Liver (tissue), 9 donors: ENCODE data around the gene NRG3. TPM values are rescaled to one million over a fixed set of nuclear protein-coding genes. Genes with fewer than 3 reads are reported as not detected.

Experiments
- DNase-seq: peaks from one replicate; pipeline ENCODE4 v3.0.0-alpha.2; 2017; ENCODE audit warnings: low spot score
- H3K27ac ChIP-seq, 2 donors: one replicate each; pipeline ENCODE4 v1.7.0; 2013; ENCODE audit warnings: inconsistent platforms in 2 of 2, low read length in 2 of 2, control low read depth in 1 of 2, low read depth in 1 of 2, mild to moderate bottlenecking in 1 of 2
- H3K27me3 ChIP-seq, 4 donors: one replicate each; pipeline versions ENCODE4 v1.6.1 to v1.7.0; 2013; ENCODE audit warnings: low read length in 3 of 4, inconsistent platforms in 1 of 4, mild to moderate bottlenecking in 1 of 4, moderate library complexity in 1 of 4; ENCODE audit not compliant: control insufficient read depth in 4 of 4, insufficient read depth in 4 of 4
- H3K36me3 ChIP-seq, 4 donors: one replicate each; pipeline versions ENCODE4 v1.6.1 to v1.7.0; 2013; ENCODE audit warnings: low read length in 3 of 4, mild to moderate bottlenecking in 3 of 4, low read depth in 1 of 4, moderate library complexity in 1 of 4; ENCODE audit not compliant: control insufficient read depth in 4 of 4, insufficient read depth in 3 of 4
- H3K4me1 ChIP-seq, 4 donors: one replicate each; pipeline versions ENCODE4 v1.6.1 to v1.7.0; 2013; ENCODE audit warnings: low read length in 3 of 4, mild to moderate bottlenecking in 3 of 4, moderate library complexity in 1 of 4; ENCODE audit not compliant: control insufficient read depth in 4 of 4, insufficient read depth in 4 of 4
- H3K4me3 ChIP-seq, 3 donors: one replicate each; pipeline versions ENCODE4 v1.6.1 to v1.7.0; 2013; ENCODE audit warnings: low read length in 3 of 3, control low read depth in 1 of 3, low read depth in 1 of 3, mild to moderate bottlenecking in 1 of 3
- H3K9ac ChIP-seq, 2 donors: one replicate each; pipeline ENCODE4 v1.7.0; 2013; ENCODE audit warnings: low read length in 2 of 2, mild to moderate bottlenecking in 2 of 2, moderate library complexity in 2 of 2, control low read depth in 1 of 2, low read depth in 1 of 2
- H3K9me3 ChIP-seq, 4 donors: one replicate each; pipeline versions ENCODE4 v1.6.1 to v1.7.0; 2013; ENCODE audit warnings: low read length in 3 of 4; ENCODE audit not compliant: control insufficient read depth in 4 of 4
- ATF3 ChIP-seq: IDR thresholded peaks from 2 replicates; pipeline ENCODE4 v1.6.1; 2016; ENCODE audit warnings: antibody characterized with exemption
- CTCF ChIP-seq: fragments of 150-350 bp; IDR thresholded peaks from 2 replicates; pipeline ENCODE4 v1.5.1; 2017; ENCODE audit warnings: improper control_type of control experiment, low read depth, low read length; ENCODE audit not compliant: missing input control
- EGR1 ChIP-seq, 2 donors: IDR thresholded peaks; 2 replicates each; pipeline ENCODE4 v1.6.1; 2016 to 2018; ENCODE audit warnings: antibody characterized with exemption in 2 of 2, low read depth in 2 of 2
- FOXA1 ChIP-seq: IDR thresholded peaks from 2 replicates; pipeline ENCODE4 v1.6.1; 2016; ENCODE audit warnings: antibody characterized with exemption
- GABPA ChIP-seq, 2 donors: IDR thresholded peaks in 1 of 2; conservative IDR thresholded peaks in 1 of 2; 2 replicates each; pipeline ENCODE4 v1.6.1; 2016; ENCODE audit warnings: antibody characterized with exemption in 2 of 2, mild to moderate bottlenecking in 1 of 2, moderate library complexity in 1 of 2
- HNF4G ChIP-seq: IDR thresholded peaks from 2 replicates; pipeline ENCODE4 v1.6.1; 2016; ENCODE audit warnings: antibody characterized with exemption
- JUND ChIP-seq, 2 donors: IDR thresholded peaks; 2 replicates each; pipeline ENCODE4 v1.6.1; 2016; ENCODE audit warnings: antibody characterized with exemption in 2 of 2
- RAD21 ChIP-seq, 2 donors: IDR thresholded peaks; 2 replicates each; pipeline ENCODE4 v1.6.1; 2016; ENCODE audit warnings: antibody characterized with exemption in 2 of 2, mild to moderate bottlenecking in 2 of 2
- REST ChIP-seq: IDR thresholded peaks from 2 replicates; pipeline ENCODE4 v1.6.1; 2016; ENCODE audit warnings: antibody characterized with exemption, mild to moderate bottlenecking
- RXRA ChIP-seq, 2 donors: IDR thresholded peaks; 2 replicates each; pipeline ENCODE4 v1.6.1; 2017 to 2018; ENCODE audit warnings: antibody characterized with exemption in 2 of 2, mild to moderate bottlenecking in 1 of 2
- SP1 ChIP-seq: IDR thresholded peaks from 2 replicates; pipeline ENCODE4 v1.6.1; 2018; ENCODE audit warnings: antibody characterized with exemption, mild to moderate bottlenecking
- YY1 ChIP-seq: IDR thresholded peaks from 2 replicates; pipeline ENCODE4 v1.6.1; 2016; ENCODE audit warnings: antibody characterized with exemption, mild to moderate bottlenecking
- ZBTB33 ChIP-seq: IDR thresholded peaks from 2 replicates; pipeline ENCODE4 v1.6.1; 2016; ENCODE audit warnings: antibody characterized with exemption
- WGBS: extraction: QIAGEN DNeasy Blood & Tissue Kit; methylation state at CpG from one replicate; pipeline ENCODE4 v1.1.7; 2013; 5-methylcytosine and 5-hydroxymethylcytosine counted together
- polyA plus RNA-seq, 2 donors: library from polyadenylated mRNA; stranded (reverse) in 1 of 2; unstranded in 1 of 2; fragments of 200-250 nt in 1 of 2; fragments of >200 nt in 1 of 2; fragmentation: Nextera tagmentation in 1 of 2; extraction: Ambion mirVana in 1 of 2; gene quantifications; one replicate each; pipeline versions ENCODE4 v1.2.1 to v1.2.3, GENCODE V29; 2013 to 2015
- total RNA-seq, 2 donors: library from RNA; depleted of rRNA; stranded (reverse); fragments of >200 nt; gene quantifications; one replicate each; pipeline ENCODE4 v1.2.3, GENCODE V29; 2014
- donor health status: healthy.
- donor health status: healthy.
- donor health status: healthy.
- donor health status: healthy.
- donor health status: healthy.

Gene NRG3
- total and polyA plus RNA-seq, 4 donors, result 0.24 to 3.7 (median 0.38) TPM

- Histone ChIP-seq H3K36me3 (no peaks in the 10 kb centered on the region), H3K4me3 (peak overlapping the region in 1 of 3 donors; percentile 57), H3K9me3 (no peaks in the 10 kb centered on the region), H3K9ac (no peak overlapping the region), H3K27ac (no peak overlapping the region), H3K4me1 (peaks cover 3 to 21% (median 8%) of the 10 kb centered on the region in 4 donors), H3K27me3 (peaks cover 7 to 19% (median 13%) of the 10 kb centered on the region in 4 donors)
- DNase-seq, result peak; percentile 55
- TF ChIP-seq FOXA1 (no peak), ATF3 (no peak), RXRA (IDR thresholded peaks at IDR 0.05) (no peak), EGR1 (IDR thresholded peaks at IDR 0.05; ENCODE audit: low read depth in 2 of 2) (no peak), GABPA (IDR thresholded peaks at IDR 0.05 in 1 of 2, conservative IDR thresholded peaks at IDR 0.05 in 1 of 2) (no peak)
- 3% methylated on average over 80 of the region's 80 CpGs for WGBS
These were observed 820 bp upstream of the NRG3 start for GRCh38 chr10:81873932-81874816.

- peak overlapping the region in 2 of 3 donors; percentile 45 to 57 for H3K4me3 ChIP-seq
- no peak overlapping the region for H3K27ac ChIP-seq
- 4% methylated on average over 49 of the region's 49 CpGs for WGBS
- H3K9me3 ChIP-seq, result no peaks in the 10 kb centered on the region
- H3K9ac ChIP-seq, result no peak overlapping the region
- H3K4me1 ChIP-seq, result peaks cover 3 to 21% (median 8%) of the 10 kb centered on the region in 4 donors
- no peak for DNase-seq
- H3K27me3 ChIP-seq, result peaks cover 7 to 16% (median 13%) of the 10 kb centered on the region in 4 donors
- no peaks in the 10 kb centered on the region for H3K36me3 ChIP-seq
- TF ChIP-seq JUND (IDR thresholded peaks at IDR 0.05) (no peak), RAD21 (IDR thresholded peaks at IDR 0.05) (no peak), YY1 (no peak), HNF4G (no peak), ZBTB33 (no peak), SP1 (no peak), RXRA (IDR thresholded peaks at IDR 0.05) (no peak), REST (no peak), CTCF (no peak), ATF3 (no peak), FOXA1 (no peak), GABPA (IDR thresholded peaks at IDR 0.05 in 1 of 2, conservative IDR thresholded peaks at IDR 0.05 in 1 of 2) (no peak)
These were observed 666 bp downstream of the NRG3 start for GRCh38 chr10:81875467-81876252.
